HG03280 (cell line): ENCODE data around the gene KRT6B.
"Not testable (repeated sequence)": the region's sequence is repeated elsewhere in the genome, so short reads cannot be mapped to it uniquely, and the experiment has no call there.

Experiments
- ATAC-seq: cut with Tn5 transposase; IDR thresholded peaks from one replicate; pipeline ENCODE4 v1.9.1; 2021; ENCODE audit warnings: mild to moderate bottlenecking, moderate library complexity; ENCODE audit not compliant: unreplicated experiment

KRT6B gene

DNA sequence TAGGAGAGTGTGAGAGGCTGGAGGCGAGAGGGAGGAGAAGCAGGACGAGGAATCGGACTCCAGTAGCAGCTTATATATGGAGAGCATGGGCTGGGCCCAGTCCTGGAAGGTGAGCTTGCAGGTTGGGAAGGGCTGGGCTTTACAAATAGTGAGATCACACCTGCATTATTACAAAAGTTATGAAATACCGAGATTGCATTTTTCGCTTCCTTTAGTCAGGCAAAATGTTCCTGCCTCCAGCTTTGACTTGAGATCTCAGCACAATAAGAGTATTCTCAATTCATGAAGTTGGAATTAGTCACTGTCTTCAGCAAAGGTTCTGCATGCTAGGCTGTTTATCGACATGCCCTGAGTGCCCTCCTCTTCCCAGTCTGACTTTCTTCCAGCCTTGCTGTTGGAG, at the start of gene KRT6B:
Gene KRT6B (minus strand): TSS at position 46 of the 400 bp plus-strand sequence. CDS start 68 bp downstream, outside the sequence.
- ATAC-seq: no peak

DNA sequence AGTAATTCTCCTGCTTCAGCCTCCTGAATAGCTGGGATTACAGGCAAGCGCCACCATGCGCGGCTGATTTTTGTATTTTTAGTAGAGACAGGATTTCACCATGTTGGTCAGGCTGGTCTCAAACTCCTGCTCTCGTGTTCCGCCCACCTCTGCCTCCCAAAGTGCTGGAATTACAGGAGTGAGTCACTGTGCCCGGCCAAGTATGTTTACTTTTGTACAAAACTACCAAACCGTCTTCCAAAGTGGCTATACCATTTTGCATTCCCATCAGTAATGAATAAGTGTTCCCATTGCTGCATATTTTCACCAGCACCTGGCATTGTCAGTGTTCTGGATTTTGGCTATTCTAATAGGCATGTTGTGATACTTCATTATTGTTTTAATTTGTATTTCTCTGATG, 49.5 kb upstream of the KRT6B start:
- ATAC-seq: no peak

DNA sequence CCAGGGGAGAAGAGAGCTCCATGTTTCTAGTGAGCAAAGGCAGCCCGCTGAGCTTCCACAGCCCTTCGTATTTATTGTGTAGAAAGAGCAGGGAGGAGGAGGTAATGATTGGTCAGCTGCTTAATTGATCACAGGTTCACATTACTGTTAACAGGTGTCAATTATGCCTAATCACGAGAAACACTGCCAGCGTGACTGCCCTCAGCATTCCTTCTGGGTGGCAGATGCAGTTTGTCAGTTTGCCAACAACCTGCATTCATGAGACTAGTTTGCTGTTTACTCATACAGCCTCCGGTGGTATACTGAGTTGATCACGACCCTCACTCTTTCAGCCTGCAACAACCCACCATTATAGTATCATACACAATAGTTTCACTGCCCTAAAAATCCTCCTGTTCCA, 48.6 kb upstream of the KRT6B start:
- not testable (repeated sequence) for ATAC-seq

DNA sequence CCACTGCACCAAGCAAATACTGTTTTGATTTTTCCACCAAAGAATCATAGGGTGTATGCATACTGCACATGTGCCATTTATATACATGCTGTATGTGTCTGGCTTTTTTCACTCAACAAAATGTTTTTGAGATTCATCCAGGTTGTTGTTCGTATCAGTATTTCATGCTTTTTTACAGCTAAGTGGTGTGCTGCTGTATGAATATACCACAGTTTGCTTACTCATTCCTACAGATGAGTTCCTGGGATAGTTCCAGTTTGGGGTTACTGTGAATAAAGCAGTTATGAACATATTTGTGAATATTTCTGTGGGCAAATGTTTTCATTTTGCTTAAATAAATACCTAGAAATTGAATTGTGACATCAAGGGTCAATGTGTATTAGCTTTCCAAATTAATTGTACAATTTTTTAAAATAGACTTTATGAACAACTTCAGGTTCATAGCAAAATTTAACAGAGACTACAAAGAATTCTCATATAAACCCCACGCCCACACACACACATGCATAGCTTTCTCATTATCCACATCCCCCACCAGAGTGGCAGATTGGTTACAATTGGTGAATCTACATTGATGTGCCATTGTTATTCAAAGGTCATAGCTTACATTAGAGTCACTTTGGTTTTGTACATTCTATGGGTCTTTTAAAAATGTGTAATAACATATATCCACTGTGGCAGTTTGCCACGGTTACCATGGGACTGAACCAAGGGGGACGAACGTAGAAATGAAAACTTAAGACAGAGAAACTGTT, 48.0 kb upstream of the KRT6B start:
- ATAC-seq: no peak

GRCh38 chr12:52498946-52499345, 47.0 kb upstream of the KRT6B start:
- no peak for ATAC-seq

DNA sequence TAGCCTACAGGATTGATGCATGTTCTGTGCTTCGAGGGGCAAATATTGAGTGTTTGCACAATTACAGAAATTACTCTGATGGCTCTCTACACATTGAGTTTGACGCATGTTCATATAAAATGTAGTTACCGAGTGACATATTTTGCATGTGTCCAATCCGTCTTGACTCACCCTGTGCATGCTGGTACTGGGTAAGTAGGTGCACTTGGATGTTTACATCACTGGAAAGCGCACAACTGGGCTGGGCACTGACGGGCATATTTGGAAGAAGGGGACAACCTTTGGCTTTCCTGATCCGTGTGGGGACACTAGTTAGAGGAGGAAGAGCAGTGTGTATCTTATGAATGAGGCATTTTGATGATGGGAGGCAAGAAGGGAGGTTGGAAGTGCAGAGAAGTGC, 46.0 kb upstream of the KRT6B start:
- ATAC-seq: no peak

GRCh38 chr12:52496590-52497071, 44.7 kb upstream of the KRT6B start:
- ATAC-seq: no peak

DNA sequence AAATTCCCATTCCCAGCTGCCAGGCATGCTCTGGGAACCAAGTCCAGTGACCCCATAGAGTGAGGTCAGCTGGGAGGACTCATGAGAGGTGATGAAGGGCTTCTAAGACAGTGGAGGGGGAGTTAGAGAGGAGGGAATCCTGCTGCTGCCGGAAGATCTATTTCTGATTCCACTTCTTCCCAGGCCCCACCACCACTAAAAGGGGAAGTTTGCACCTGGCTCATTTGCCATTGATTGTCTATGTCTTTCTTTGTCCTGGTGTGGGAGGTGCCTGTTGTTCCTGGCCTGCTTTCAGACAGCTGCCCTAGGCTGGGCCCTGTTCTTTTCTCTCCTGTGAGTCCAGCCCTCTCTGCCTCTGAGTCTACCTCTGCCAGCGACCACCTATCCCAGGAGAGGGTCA, 44.1 kb upstream of the KRT6B start:
- no peak for ATAC-seq

- no peak for ATAC-seq
Observed at GRCh38 chr12:52495389-52495788, 43.4 kb upstream of the KRT6B start.

GRCh38 chr12:52494518-52494917, 42.6 kb upstream of the KRT6B start:
- no peak for ATAC-seq

GRCh38 chr12:52494100-52494499, 42.2 kb upstream of the KRT6B start:
- no peak for ATAC-seq

GRCh38 chr12:52493172-52493571, 41.2 kb upstream of the KRT6B start, which contains the start of gene KRT6A:
TSS of gene KRT6A (minus strand) at chr12:52493257. CDS start at chr12:52493188, 69 bp downstream.
- ATAC-seq: no peak

- not testable (repeated sequence) for ATAC-seq
Observed at GRCh38 chr12:52492405-52492804, 40.5 kb upstream of the KRT6B start.

DNA sequence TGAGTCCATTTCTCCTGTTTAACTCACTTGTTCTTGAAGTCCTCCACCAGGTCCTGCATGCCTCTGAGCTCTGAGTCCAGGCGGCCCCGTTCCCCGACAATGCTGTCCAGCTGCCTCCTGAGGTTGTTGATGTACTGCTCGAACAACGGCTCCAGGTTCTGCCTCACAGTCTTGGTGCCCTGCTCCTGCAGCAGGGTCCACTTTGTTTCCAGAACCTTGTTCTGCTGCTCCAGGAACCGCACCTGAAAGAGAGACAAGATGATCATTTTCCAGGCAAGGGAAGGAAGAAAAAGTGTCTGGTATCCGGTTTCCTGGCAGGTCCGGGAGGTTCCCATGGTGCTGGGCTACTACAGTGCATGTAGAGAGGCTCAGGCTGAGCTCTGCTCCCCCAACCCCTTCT, 39.5 kb upstream of the KRT6B start:
- ATAC-seq: not testable (repeated sequence)

- no peak for ATAC-seq
Observed at GRCh38 chr12:52488736-52489135, 36.8 kb upstream of the KRT6B start.

DNA sequence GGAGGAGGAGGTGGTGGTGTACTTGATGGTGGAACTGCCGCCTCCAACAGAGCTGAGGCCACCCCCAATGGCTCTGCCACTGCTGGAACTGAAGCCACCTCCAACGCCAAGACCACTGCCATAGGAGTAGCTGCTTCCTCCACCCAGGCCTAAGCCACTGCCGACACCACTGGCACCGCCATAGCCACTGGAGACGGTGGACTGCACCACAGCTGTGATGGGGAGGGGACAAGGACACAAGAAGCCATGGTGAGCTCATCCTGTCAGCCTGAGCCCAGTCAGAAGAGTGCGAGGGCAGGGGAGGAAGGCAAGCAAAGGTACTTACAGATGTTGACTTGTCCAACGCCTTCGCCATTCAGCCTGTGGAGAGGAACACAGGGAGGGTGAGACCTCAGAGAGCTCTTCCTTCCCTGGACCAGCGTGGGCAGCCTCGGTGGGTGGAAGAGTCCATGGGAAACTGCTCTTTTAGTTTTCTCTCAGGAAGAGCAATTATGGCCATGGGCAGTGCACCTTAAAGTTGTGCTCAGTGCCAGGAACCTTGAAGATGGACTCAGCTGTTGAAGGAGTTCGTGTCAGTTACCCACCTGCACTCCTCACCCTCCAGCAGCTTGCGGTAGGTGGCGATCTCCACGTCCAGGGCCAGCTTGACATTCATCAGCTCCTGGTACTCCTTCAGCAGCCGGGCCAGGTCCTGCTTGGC, 35.9 kb upstream of the KRT6B start:
- ATAC-seq: not testable (repeated sequence)

DNA sequence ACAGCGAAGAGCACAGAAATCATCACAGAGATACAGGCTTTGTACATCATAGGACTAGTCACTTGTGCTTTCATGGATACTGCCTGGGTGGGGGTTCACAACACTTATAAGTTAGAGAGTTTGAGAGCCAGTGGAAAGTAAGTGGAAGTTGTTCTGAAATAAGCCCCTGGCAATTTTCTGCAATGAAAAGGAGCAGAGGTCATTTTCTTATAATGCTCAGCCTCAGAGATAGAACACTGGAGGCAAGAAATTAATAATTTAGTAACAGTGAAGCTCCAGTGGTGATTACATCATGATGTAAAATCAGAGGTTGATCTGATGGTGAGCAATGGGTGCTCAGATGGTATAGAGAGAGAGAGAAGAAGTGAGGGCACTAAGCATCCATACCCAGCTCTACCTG, 35.3 kb upstream of the KRT6B start:
- ATAC-seq: no peak

- no peak for ATAC-seq
Observed at GRCh38 chr12:52486166-52487105, 34.5 kb upstream of the KRT6B start.

- ATAC-seq: no peak
Observed at GRCh38 chr12:52480073-52480472, 28.1 kb upstream of the KRT6B start.

- no peak for ATAC-seq
Observed at GRCh38 chr12:52477651-52478050, 25.7 kb upstream of the KRT6B start.

DNA sequence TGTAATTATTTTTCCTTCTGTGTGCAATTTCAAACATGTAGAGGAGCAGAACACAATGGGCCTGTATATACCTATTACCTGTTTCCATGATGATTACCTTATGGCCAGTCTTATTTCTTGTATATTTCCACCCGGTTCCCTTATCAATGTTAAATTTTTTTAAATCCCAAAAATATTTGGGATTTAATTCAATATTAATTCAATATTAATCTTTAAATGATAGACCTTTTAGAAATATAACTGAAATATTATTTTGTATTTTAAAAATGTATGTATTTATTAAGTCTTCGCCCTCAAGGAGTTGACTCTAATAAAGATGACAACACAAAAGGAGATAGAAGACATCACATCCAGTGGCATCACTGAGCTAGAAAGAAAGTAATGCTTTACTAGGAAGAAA, 22.3 kb upstream of the KRT6B start:
- no peak for ATAC-seq
